ENCODE measurements around the gene SLC30A1. TPM values are rescaled to one million over a fixed set of nuclear protein-coding genes. Genes with fewer than 3 reads are reported as not detected.
"Not testable (repeated sequence)": the region's sequence is repeated elsewhere in the genome, so short reads cannot be mapped to it uniquely, and the experiment has no call there.

The SLC30A1 gene
- total RNA-seq, 4 donors from 2014 or later: 1.3 to 3.0 (median 2.1) TPM

- Histone ChIP-seq H3K4me3 (no peak overlapping the region), H3K27ac (no peak overlapping the region), H3K9me3 (no peaks in the 10 kb centered on the region), H3K36me3 (peaks cover 0 to 14% of the 10 kb centered on the region in 2 donors), H3K27me3 (no peaks in the 10 kb centered on the region), H3K4me1 (peaks cover 26 to 27% of the 10 kb centered on the region in 2 donors)
- in situ Hi-C loops (cut with MboI; ENCODE audit: low sequenced_read_pairs in 4 of 4) (loop anchor here in 2 of 4 donors (10.0 to 25.0 kb wide), 2 partner anchors 80 to 263 kb away; partner anchors contain the start of gene LPGAT1 (in 1 of the 2)), intact Hi-C loops (cut with DNase I; ENCODE audit: low total_unique reads) (loop anchor here (5.0 to 10.0 kb wide), 3 partner anchors 253 to 460 kb away; partner anchors contain the start of genes DTL, INTS7 and RCOR3)
- no peak for DNase-seq
- no peak for TF ChIP-seq CTCF (IDR thresholded peaks at IDR 0.05 in 4 of 5, conservative IDR thresholded peaks at IDR 0.05 in 1 of 5)
- TF ChIP-seq POLR2A (IDR thresholded peaks at IDR 0.05): no peak
- no peak for ATAC-seq
Observed at GRCh38 chr1:211574705-211575104, 4.3 kb downstream of the SLC30A1 start.

GRCh38 chr1:211571998-211572397 lies 7.0 kb downstream of the SLC30A1 start:
- Histone ChIP-seq H3K4me3 (no peak overlapping the region), H3K4me1 (peaks cover 19 to 21% of the 10 kb centered on the region in 2 donors), H3K36me3 (peaks cover 0 to 14% of the 10 kb centered on the region in 2 donors), H3K9me3 (no peaks in the 10 kb centered on the region), H3K27me3 (no peaks in the 10 kb centered on the region), H3K27ac (no peak overlapping the region)
- in situ Hi-C loops (cut with MboI; ENCODE audit: low sequenced_read_pairs in 4 of 4): loop anchor here in 2 of 4 donors (10.0 to 25.0 kb wide), 2 partner anchors 83 to 265 kb away; partner anchors contain the start of gene LPGAT1 (in 1 of the 2)
- TF ChIP-seq POLR2A (IDR thresholded peaks at IDR 0.05): no peak
- TF ChIP-seq CTCF (IDR thresholded peaks at IDR 0.05 in 4 of 5, conservative IDR thresholded peaks at IDR 0.05 in 1 of 5): no peak
- ATAC-seq (no peak), DNase-seq (no peak)
- intact Hi-C loops (cut with DNase I; ENCODE audit: low total_unique reads): loop anchor here (10.0 kb wide), 2 partner anchors 317 to 463 kb away; partner anchors contain the start of genes DTL, INTS7 and RCOR3

- in situ Hi-C loops (cut with MboI; ENCODE audit: low sequenced_read_pairs in 4 of 4): loop anchor here in 2 of 4 donors (10.0 to 25.0 kb wide), 2 partner anchors 84 to 267 kb away; partner anchors contain the start of gene LPGAT1 (in 1 of the 2)
- not testable (repeated sequence) for H3K4me1 ChIP-seq, ATAC-seq, H3K4me3 ChIP-seq, H3K27ac ChIP-seq, H3K27me3 ChIP-seq, DNase-seq, H3K9me3 ChIP-seq
- peaks cover 0 to 11% of the 10 kb centered on the region in 2 donors for H3K36me3 ChIP-seq
- intact Hi-C loops (cut with DNase I; ENCODE audit: low total_unique reads): loop anchor here (10.0 kb wide), 2 partner anchors 316 to 464 kb away; partner anchors contain the start of genes DTL, INTS7 and RCOR3
Observed at GRCh38 chr1:211570378-211570777, 8.6 kb downstream of the SLC30A1 start.

GRCh38 chr1:211566431-211567025 lies 12.4 kb downstream of the SLC30A1 start:
- no peak for ATAC-seq
- no peak for DNase-seq
- Histone ChIP-seq H3K4me1 (no peaks in the 10 kb centered on the region), H3K4me3 (no peak overlapping the region), H3K36me3 (no peaks in the 10 kb centered on the region), H3K27me3 (no peaks in the 10 kb centered on the region), H3K27ac (no peak overlapping the region), H3K9me3 (no peaks in the 10 kb centered on the region)
- in situ Hi-C loops (cut with MboI; ENCODE audit: low sequenced_read_pairs in 4 of 4) (loop anchor here in 1 of 4 donors (5.0 to 25.0 kb wide), 2 partner anchors 86 to 271 kb away; partner anchors contain the start of gene LPGAT1), intact Hi-C loops (cut with DNase I; ENCODE audit: low total_unique reads) (no loop called here)
- TF ChIP-seq POLR2A (IDR thresholded peaks at IDR 0.05) (no peak), CTCF (IDR thresholded peaks at IDR 0.05 in 4 of 5, conservative IDR thresholded peaks at IDR 0.05 in 1 of 5) (no peak)

GRCh38 chr1:211564084-211564483 lies 14.9 kb downstream of the SLC30A1 start:
- no peak overlapping the region for H3K4me3 ChIP-seq
- no peaks in the 10 kb centered on the region for H3K4me1 ChIP-seq
- TF ChIP-seq POLR2A (IDR thresholded peaks at IDR 0.05): no peak
- TF ChIP-seq CTCF (IDR thresholded peaks at IDR 0.05 in 4 of 5, conservative IDR thresholded peaks at IDR 0.05 in 1 of 5): no peak
- ATAC-seq (no peak), DNase-seq (no peak)
- no peaks in the 10 kb centered on the region for H3K9me3 ChIP-seq
- no peaks in the 10 kb centered on the region for H3K27me3 ChIP-seq
- in situ Hi-C loops (cut with MboI; ENCODE audit: low sequenced_read_pairs in 4 of 4): loop anchor here in 1 of 4 donors (25.0 kb wide), 1 partner anchor 273 kb away; the partner anchor contains the start of gene LPGAT1
- H3K27ac ChIP-seq: no peak overlapping the region
- intact Hi-C loops (cut with DNase I; ENCODE audit: low total_unique reads): no loop called here
- no peaks in the 10 kb centered on the region for H3K36me3 ChIP-seq
